HG03520 (cell line): ENCODE results near the gene OR2W3.

ENCODE experiments used
- ATAC-seq: cut with Tn5 transposase; IDR thresholded peaks from one replicate; pipeline ENCODE4 v1.9.1; 2021; ENCODE audit warnings: mild to moderate bottlenecking, moderate library complexity; ENCODE audit not compliant: unreplicated experiment

The OR2W3 gene

DNA sequence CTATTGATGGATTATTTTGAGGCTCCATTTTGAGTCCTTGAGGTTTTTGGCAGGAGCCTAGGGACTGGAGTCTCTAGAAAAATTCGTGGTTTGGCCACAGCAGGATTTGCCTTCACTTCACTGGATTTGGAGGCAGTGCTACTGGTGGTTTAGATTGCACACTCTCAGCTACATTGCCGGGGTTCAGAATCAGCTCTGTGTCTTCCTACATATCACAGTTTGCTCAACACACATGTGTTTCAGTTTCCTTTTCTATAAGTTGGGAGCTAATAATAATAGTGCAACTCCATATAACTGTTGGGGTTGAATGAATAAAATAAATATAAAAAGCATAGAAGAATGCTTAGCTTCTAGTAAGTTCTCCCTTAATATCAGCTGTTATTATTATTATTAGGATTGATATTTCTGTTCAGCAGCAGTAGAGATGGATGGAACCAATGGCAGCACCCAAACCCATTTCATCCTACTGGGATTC, at the start of gene OR2W3:
Gene OR2W3 (plus strand): TSS at position 425 of the 475 bp plus-strand sequence. CDS start 0 bp downstream, at position 425.
- ATAC-seq: no peak

DNA sequence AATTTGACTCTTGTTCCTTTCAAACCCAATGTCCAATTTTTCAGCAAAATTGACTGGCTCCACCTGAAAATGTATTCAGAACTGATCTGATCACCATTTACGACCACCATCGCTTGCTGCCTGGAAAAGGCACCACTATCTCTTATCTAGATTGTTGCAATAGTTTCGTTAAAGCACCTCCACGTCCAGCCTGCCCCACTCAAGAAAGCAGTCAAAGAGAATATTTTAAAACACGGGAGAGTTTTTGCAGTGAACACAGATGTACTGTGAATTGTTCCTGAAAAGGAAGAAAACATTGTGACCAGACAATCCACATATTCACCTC, 49.7 kb upstream of the OR2W3 start:
- ATAC-seq: no peak

DNA sequence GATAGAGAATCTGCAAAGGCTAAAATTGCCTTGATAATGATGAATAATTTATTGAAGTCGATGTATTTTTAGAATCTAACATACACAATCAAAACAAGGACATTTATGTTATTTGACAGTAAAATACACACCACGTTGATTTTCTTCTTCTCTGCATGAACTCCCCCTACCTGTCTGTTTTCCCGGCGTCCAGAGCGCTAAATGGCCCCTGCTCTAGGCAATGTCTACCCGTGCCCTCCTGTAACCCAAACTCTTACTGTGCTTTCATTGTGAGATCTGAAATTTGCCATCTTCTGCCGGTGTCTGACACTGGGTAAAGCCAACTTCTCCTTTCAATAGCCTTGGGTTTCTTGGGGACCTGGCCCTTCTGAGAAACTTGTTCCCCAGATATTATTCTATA, 47.0 kb upstream of the OR2W3 start:
- ATAC-seq: no peak

DNA sequence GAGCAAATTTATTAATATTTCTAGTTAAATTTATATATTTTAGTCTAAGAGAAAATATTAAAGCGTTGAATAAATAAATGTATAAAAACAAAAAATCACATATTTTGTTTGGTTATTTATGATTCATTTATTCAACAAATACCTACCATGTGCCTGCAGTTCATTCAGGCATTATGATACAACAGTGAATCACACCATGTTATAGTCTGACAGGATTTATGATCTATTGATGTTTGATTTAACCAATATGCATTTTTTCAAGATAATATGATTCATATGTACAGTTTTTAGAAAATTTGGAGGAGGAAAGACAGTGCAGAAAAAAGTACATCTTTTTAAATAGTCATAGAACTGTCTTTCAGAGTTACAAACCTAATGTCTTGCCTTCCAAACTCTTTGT, 45.8 kb upstream of the OR2W3 start:
- no peak for ATAC-seq

DNA sequence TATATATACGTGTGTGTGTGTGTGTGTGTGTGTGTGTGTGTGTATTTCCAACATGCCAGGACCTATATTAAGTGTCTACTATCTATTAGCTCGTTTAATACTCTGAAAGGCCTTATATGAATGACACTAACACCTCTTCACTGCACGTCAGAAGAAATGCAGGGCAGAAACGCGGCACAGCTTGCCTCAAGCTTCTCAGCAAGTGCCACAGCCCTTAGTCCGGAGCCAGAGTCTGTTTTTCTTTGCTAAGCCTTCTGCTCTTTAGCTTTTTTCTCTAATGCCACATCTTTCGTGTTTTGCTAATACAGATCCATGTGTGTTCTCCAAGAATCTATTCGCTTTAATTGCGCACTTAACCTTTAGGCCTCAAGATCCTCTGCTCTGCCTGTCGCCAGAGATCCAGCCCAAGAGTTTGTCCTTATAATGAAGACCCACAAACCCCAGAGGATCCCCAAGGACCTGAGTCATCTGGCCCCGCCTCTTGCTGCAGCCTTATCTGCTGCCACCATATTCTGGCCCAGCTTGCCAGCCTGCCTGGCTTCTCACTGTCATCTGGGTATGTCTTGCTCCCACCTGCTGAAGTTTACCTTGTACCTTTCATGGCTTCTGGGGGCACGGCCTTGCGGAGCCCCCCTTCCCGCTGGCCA, 40.4 kb upstream of the OR2W3 start:
- ATAC-seq: no peak

DNA sequence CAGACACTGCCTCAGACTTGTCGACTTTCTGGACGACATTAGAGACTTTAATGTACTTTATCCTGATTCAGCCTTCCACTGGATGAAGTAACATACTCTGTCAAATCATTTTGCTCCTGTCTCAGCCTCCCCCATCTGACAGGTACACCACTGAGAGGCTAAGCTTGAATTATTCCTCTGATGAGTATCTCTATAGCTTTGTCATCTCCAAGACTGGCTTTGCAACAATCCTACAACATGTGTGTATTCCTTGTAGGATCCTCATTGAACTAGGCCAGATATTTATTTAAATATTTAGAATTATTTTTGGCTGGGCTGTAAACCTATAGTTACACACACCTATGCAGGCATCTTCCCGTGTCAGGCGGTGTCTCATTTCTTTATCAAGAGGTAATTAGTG, 39.5 kb upstream of the OR2W3 start:
- ATAC-seq: no peak

DNA sequence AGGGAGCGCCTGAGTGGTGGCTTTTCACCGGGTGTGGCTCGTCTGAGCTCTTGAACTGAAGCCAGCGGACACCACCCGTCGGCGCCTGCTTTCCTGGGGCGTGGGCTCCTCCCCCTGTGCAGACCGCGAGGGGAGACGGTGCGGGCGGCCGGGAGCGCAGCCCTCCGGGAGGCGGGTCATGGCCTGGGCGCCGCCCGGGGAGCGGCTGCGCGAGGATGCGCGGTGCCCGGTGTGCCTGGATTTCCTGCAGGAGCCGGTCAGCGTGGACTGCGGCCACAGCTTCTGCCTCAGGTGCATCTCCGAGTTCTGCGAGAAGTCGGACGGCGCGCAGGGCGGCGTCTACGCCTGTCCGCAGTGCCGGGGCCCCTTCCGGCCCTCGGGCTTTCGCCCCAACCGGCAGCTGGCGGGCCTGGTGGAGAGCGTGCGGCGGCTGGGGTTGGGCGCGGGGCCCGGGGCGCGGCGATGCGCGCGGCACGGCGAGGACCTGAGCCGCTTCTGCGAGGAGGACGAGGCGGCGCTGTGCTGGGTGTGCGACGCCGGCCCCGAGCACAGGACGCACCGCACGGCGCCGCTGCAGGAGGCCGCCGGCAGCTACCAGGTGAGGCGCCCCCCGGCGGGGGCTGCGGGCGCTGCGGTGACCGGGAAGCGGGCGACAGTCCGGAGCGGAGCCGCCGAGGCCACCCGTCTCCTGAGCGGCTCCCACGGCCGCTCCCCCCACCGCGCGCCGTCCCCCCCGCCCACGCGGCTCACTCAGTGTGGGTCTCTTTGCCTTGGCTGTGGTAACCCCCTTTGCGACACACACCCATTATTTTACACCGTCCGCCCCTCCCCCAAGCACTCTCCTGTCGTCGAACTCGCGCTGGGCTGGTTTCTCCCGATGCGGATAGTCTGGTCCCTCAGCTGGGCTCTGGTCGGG, 38.1 kb upstream of the OR2W3 start, which contains the start of gene TRIM58:
Gene TRIM58 (plus strand): TSS at position 119 of the 916 bp plus-strand sequence. CDS start 60 bp downstream, at position 179.
- ATAC-seq: peak; percentile 65

DNA sequence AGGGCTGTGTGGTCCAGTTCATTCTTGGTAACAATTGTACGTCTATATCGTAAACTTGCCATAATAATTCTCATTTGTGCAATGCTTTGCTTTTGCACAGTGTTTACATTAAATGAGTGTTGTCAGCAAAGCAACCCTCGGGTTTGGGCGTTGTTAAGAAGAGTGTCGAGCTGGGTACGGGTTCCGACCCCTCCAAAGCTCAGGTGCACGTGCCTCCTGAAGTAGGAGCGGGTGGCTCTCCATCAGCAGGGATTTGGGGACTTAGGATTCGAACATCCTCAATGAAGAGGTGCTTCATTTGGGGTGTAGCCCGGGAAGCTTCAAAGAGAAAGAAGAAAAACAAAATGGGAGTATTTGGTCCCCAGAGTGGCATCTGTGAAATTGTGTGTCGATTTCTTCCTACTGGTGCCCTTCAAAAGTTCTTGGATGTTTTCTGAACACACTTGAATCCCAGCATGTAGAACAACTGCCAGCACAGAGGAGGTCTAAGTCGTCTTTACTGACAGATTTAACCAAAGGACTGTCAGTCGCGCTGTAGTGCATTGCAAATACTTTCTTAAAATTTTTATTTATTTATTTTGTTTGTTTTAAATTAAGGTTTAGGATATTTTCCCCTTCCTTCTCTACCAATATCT, 37.3 kb upstream of the OR2W3 start:
- no peak for ATAC-seq

DNA sequence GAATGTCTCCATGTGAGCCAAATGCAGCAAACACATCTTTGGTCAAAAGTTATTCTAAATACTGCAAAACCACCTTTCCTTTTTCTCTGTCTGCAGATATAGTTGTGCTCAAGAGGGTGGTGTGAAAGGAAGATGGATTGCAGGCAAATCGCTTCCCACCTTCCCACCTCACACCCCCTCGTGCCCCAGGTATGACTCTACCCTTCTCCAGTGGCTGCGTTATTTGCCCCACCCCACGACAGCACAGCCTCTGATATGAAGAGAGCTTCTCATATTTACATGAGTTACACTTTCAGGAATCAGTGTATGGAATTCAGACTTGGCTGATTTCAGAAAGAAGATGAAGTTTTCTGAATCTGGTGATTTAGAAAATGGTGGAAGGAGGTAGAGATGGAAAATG, 32.6 kb upstream of the OR2W3 start:
- ATAC-seq: no peak

DNA sequence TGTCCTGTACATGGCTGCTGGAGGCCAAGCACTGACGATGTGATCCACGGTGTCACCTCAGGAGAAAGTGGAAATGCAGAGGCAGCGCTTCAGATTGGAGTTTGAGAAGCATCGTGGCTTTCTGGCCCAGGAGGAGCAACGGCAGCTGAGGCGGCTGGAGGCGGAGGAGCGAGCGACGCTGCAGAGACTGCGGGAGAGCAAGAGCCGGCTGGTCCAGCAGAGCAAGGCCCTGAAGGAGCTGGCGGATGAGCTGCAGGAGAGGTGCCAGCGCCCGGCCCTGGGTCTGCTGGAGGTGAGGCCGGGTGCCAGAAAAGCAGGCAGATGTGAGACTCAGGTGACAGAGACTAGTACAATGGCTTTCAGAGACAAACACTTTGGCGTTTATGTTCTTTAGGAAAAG, 30.7 kb upstream of the OR2W3 start:
- ATAC-seq: no peak

DNA sequence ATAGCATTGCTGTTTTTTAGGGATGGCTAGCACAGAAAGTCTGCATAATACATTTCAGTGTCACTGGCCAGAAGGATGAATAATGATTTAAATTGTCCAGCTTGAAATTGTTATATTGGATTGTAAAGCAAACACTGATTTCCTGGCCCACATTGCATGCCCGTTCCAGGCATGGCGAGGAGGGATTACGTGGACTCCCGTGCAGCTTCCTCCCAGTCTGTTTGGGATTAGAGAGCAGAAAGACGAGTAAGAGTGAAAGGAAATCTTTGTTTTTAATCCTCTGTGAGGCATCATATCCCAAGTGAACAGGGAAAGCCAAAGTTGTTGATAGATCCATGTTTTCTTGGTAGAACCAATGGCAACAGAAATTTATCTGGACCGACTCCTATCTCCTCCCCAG, 30.0 kb upstream of the OR2W3 start:
- ATAC-seq: no peak

DNA sequence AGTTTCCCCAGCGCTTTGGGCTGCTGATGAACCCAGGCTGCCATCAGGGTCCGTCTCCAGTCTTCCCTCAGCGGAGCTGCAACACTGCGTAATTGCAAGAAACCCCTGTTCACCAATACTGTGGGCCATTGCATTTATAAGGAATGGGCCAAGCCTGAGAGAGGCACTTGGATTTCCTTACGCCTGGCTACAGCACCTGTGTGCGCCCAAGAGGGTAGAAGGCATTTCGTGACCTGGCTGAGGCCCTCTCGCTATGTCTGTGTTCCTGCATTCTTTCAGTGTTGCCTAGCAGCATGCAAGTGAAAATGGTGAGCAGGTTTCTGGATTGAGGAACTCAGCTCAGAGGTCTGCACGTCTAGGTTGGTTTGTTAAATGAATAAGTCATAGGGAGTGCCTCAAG, 12.0 kb upstream of the OR2W3 start:
- no peak for ATAC-seq

DNA sequence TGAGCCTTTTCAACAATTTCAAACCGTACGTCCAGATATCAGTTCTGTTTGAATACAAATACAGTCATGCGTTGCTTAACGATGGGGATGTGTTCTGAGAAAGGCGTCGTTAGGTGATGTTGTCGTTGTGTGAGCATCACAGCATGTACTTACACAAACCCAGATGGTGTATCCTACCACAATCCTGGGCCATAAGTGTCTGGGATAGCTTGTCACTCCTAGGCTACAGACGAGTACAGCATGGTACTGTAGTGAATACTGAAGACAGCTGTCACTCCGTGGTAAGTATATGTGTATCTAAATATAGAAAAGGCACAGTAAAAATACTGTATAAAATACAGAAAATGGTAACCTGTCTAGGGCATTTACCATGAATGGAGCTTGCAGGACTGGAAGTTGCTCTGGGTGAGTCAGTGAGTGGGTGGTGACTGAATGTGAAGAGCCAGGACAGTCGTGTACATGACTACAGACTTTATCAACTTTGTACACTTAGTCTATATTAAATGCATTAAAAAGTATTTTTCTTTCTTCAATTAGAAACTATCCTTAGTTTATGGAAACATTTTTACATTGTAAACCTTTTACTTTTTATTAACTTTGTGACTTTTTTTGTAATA, 10.5 kb upstream of the OR2W3 start:
- no peak for ATAC-seq

DNA sequence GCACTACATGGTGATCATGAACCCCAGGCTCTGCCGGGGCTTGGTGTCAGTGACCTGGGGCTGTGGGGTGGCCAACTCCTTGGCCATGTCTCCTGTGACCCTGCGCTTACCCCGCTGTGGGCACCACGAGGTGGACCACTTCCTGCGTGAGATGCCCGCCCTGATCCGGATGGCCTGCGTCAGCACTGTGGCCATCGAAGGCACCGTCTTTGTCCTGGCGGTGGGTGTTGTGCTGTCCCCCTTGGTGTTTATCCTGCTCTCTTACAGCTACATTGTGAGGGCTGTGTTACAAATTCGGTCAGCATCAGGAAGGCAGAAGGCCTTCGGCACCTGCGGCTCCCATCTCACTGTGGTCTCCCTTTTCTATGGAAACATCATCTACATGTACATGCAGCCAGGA, 589 bp downstream of the OR2W3 start:
- ATAC-seq: no peak

DNA sequence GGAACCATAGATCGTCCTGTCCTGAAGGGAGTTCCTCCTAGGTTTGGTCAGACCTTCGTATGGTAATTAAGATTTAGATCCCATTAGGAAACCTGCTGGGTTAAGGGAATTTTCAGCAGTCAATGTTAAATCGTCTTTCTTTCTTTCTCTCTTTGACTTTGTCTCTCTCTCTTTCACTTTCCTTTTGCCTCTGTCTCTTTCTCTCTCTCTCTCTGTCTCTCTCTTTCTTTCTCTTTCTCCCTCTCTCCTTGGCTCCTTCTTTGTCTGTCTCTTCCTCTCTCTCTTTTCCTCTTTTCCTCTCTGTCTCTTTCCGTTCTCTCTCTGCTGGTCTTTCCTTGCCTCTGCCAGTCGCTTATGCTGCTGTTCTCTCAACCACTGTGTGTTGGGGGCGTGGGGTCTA, 8.7 kb downstream of the OR2W3 start:
- ATAC-seq: no peak

DNA sequence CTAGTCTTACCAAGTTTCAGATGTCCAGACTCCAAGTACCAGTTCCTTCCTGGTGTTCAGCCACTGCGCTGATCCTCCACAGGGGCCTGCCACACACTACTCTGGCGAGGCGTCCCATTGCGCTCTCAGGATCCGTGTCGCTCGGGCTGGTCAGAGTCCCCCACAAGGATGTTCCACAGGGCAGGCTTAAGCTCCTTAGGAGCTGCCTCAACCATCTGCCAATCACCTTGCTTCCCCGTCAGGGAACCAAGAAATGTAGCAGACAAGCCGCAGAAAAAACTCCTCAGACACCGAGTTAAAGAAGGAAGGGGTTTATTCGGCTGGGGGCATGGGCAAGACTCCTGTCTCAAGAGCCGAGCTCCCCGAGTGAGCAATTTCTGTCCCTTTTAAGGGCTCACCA, 9.8 kb downstream of the OR2W3 start:
- no peak for ATAC-seq

DNA sequence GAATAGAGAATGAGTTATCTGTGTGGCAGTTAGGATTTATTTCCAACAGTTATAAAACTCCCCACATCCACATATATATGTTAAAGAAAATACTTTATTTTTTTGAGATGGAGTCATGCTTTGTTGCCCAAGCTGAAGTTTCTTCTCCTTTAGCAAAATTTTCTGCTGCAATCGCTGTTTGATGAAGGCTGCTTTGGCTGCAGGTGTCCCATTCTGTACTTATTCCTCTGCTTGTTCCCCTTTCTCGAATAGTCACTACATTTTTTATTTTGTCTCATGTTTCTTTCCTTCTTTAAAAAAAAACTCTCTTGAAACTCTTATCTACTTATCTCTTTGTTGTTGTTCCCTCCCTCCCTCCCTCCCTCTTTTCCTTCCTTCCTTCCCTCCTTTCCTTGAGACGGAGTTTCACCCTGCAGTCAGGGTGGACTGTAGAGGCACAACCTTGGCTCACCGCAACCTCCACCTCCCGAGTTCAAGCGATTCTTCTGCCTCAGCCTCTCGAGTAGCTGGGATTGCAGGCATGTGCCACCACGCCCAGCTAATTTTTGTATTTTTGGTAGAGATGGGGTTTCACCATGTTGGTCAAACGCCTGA, 10.6 kb downstream of the OR2W3 start:
- no peak for ATAC-seq

DNA sequence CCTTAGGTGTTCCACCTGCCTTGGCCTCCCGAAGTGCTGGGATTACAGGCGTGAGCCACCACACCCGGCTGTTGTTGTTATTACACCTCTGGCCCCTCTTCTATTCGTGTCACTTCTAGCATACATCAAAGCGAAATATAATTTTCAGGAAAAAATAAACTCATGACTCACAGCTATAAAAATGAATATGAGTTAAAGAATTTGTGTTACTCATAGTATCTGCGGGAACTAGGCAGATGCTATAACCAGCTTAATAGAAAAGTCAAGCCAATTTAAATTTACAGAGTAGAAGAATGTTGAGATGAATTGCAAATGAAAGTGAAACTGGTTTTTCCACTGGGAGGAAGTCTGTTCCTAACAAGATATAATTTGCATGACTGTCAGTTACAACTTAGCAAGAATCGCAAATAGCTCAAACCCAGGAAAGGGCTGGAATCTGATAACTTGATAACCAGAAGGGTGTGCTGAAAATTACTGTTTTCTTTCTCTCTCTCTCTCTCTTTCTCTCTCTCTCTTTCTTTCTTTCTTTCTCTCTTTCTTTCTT, 11.2 kb downstream of the OR2W3 start:
- ATAC-seq: no peak

DNA sequence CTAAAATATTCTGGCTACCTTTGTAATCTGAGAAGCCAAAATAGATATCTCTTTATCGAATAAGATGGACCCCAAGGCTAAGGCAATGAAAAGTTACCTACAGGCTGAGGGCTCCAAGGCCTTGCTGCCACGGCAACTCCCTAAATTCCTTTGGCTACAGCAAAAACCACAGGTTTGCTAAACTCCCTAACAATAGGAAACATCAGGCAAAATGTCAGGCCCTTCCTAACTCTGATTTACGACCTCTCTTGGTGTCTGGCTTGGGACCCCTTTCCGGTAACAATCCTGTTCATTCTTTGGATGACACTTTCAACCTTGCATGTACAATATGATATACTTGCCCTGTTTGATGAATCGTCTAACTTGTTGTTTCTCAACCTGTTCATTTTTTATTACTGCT, 13.4 kb downstream of the OR2W3 start:
- no peak for ATAC-seq

DNA sequence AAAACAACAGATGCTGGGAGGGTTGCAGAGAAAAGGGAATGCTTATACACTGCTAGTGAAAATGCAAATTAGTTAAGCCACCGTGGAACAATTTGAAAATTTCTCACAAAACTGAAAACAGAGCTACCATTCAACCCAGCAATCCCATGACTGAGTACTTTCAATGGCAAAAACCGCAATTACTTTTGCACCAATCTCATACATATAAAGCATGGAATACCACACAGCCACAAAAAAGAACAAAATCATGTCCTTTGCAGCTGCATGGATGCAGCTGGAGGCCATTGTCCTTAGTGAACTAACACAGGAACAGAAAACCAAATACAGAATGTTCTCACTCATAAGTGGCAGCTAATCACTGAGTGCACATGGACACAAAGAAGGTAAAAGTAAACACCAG, 18.4 kb downstream of the OR2W3 start:
- no peak for ATAC-seq
